Measurements from ENCODE around the gene LTB4R. TPM values are rescaled to one million over a fixed set of nuclear protein-coding genes. Genes with fewer than 3 reads are reported as not detected.
"Not testable (repeated sequence)": the region's sequence is repeated elsewhere in the genome, so short reads cannot be mapped to it uniquely, and the experiment has no call there.

Gene LTB4R
- total RNA-seq, 4 donors from 2014 or later, result 83.1 to 137 (median 117) TPM

DNA sequence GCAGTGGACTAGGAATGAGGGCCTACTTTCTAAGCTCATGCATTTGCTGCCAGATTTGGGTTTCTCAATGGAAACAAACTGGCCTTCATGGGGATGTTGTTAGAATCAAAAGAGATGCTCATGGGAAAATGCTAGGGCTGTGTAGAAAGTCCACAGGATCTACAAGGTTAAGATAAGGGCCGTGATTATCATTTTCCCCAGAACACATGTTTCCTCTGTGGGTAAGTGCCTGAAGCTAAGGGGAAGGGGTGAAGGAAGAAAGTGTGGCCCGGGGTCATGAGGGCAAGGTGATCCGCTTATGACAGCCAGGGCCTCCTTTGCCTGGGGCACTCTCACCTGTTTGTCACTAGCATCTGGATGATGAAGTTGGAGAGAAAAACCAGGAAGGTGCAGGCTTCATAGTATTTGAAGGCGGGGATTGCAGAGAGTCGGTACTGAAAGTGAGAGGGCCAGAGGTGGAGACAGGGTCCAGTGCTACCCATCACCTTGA is 13.8 kb downstream of the LTB4R start:
- DNase-seq (ENCODE audit: low spot score in 2 of 2), result no peak
- WGBS, result 68% methylated on average over 5 of the region's 5 CpGs
- Histone ChIP-seq H3K27ac (no peak overlapping the region), H3K9me3 (no peaks in the 10 kb centered on the region), H3K27me3 (no peaks in the 10 kb centered on the region), H3K36me3 (no peaks in the 10 kb centered on the region), H3K4me1 (peaks cover 11% of the 10 kb centered on the region), H3K4me3 (no peak overlapping the region)
- TF ChIP-seq, protein P1, sequence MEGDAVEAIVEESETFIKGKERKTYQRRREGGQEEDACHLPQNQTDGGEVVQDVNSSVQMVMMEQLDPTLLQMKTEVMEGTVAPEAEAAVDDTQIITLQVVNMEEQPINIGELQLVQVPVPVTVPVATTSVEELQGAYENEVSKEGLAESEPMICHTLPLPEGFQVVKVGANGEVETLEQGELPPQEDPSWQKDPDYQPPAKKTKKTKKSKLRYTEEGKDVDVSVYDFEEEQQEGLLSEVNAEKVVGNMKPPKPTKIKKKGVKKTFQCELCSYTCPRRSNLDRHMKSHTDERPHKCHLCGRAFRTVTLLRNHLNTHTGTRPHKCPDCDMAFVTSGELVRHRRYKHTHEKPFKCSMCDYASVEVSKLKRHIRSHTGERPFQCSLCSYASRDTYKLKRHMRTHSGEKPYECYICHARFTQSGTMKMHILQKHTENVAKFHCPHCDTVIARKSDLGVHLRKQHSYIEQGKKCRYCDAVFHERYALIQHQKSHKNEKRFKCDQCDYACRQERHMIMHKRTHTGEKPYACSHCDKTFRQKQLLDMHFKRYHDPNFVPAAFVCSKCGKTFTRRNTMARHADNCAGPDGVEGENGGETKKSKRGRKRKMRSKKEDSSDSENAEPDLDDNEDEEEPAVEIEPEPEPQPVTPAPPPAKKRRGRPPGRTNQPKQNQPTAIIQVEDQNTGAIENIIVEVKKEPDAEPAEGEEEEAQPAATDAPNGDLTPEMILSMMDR (IDR thresholded peaks at IDR 0.05), result no peak
- no peak for TF ChIP-seq POLR2A (IDR thresholded peaks at IDR 0.05)
- TF ChIP-seq EP300 (IDR thresholded peaks at IDR 0.05), result no peak
- no peak for TF ChIP-seq POLR2AphosphoS5 (IDR thresholded peaks at IDR 0.05)

DNA sequence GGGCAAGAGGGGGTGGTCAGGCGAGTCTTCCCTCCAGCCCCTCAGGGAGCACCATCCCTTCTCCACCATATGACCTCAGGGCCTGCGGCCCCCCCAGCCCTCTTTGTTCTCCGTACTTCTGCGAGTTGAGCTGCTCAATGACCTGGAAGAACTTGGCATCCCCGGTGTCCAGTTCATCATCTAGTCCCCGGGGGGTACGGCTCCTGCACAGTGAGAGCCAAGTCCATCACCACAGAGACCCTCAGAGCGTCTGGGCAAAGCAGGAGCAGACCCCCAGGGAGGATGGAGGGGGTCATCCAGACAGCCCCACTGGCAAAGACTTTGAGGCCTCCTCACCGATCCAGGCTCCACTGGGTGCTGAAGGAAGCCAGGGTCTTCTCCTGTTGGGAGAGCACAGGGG is 14.7 kb downstream of the LTB4R start:
- Histone ChIP-seq H3K4me3 (no peak overlapping the region), H3K9me3 (no peaks in the 10 kb centered on the region), H3K36me3 (no peaks in the 10 kb centered on the region), H3K27me3 (no peaks in the 10 kb centered on the region), H3K4me1 (peaks cover 11% of the 10 kb centered on the region), H3K27ac (no peak overlapping the region)
- TF ChIP-seq EP300 (IDR thresholded peaks at IDR 0.05) (no peak), POLR2A (IDR thresholded peaks at IDR 0.05) (no peak), POLR2AphosphoS5 (IDR thresholded peaks at IDR 0.05) (no peak)
- TF ChIP-seq, protein P1 (IDR thresholded peaks at IDR 0.05), result no peak
- DNase-seq (ENCODE audit: low spot score in 2 of 2), result no peak
- WGBS, result 88% methylated on average over 8 of the region's 9 CpGs

DNA sequence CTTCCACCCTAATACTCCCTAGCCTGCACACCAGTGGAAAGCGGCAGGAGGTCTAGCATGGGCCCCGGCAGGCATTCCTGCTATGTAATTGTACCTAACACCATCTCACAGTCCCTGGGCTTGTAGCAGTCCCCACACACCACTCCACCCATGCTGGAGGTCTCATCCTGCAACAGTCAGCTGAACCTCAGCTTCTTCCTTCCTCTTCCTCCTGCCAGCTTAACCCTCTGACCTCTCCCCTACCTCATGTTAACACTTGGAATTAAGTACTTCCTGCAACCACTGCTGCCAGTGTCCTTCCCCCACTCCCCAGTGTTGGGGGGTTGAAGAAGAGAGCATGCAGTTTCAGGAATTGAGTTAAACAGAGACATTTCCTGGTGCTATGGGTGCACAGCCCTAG is 16.0 kb downstream of the LTB4R start:
- DNase-seq (ENCODE audit: low spot score in 2 of 2), result no peak
- Histone ChIP-seq H3K4me1 (peaks cover 19% of the 10 kb centered on the region), H3K27me3 (no peaks in the 10 kb centered on the region), H3K36me3 (no peaks in the 10 kb centered on the region), H3K9me3 (no peaks in the 10 kb centered on the region), H3K4me3 (no peak overlapping the region), H3K27ac (no peak overlapping the region)
- 74% methylated on average over 2 of the region's 2 CpGs for WGBS
- no peak for TF ChIP-seq POLR2AphosphoS5 (IDR thresholded peaks at IDR 0.05)
- no peak for TF ChIP-seq EP300 (IDR thresholded peaks at IDR 0.05)
- TF ChIP-seq, protein P1 (IDR thresholded peaks at IDR 0.05), result no peak
- no peak for TF ChIP-seq POLR2A (IDR thresholded peaks at IDR 0.05)

DNA sequence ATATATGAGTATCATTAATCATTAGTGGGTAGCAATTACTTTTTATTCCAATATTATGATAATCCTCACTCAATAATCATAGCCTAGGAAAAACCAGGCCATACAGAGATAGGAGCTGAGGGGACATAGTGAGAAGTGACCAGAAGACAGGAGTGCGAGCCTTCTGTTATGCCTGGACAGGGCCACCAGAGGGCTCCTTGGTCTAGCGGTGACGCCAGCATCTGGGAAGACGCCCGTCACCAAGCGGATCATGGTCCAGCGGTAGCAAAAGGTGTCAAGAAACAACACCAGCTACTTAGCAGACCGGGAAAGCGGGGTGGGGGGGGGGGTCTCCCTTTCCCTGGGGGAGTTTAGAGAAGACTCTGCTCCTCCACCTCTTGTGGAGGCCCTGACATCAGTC is 16.6 kb downstream of the LTB4R start:
- H3K4me3 ChIP-seq; DNase-seq (ENCODE audit: low spot score in 2 of 2); H3K9me3 ChIP-seq; H3K36me3 ChIP-seq; H3K27me3 ChIP-seq; H3K27ac ChIP-seq: not testable (repeated sequence)
- TF ChIP-seq, protein P1 (IDR thresholded peaks at IDR 0.05), result peak; percentile 39 to 68
- peaks cover 25% of the 10 kb centered on the region for H3K4me1 ChIP-seq
- WGBS, result 3% methylated on average over 9 of the region's 9 CpGs

DNA sequence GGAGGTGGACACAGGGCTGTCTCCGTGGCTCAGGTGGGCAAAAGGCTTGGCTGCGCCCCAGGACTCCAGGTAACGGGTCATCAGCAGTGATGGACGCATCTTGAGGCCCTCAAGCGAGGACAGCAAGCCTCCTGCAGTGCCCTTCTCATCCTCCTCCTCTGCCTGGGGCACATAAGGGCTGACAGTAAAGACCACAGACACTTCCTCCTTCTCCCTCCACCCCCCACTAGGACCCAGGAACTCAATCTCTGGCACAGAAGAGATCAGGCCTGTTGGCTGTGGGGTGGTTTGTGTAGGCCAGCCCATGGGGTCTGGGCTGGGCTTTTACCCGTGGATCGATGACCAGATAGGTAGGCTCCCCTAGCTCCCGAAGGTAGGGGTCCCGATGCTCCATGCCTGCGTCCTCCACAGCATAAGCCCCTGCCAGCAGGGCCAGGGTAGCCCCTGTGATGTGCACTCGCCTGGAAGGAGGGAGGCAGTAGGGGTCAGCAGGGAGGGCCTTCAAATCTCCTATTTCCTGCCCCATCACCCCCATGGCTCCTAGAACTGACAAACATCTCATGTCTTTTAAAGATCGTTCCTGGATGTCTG is 17.9 kb downstream of the LTB4R start:
- 74% methylated on average over 8 of the region's 12 CpGs for WGBS
- Histone ChIP-seq H3K36me3 (no peaks in the 10 kb centered on the region), H3K4me1 (peaks cover 37% of the 10 kb centered on the region), H3K27ac (no peak overlapping the region), H3K27me3 (peaks cover under 1% of the 10 kb centered on the region), H3K4me3 (no peak overlapping the region), H3K9me3 (no peaks in the 10 kb centered on the region)
- no peak for DNase-seq (ENCODE audit: low spot score in 2 of 2)
- TF ChIP-seq, protein P1 (IDR thresholded peaks at IDR 0.05), result no peak
- TF ChIP-seq EP300 (IDR thresholded peaks at IDR 0.05) (no peak), POLR2A (IDR thresholded peaks at IDR 0.05) (no peak), POLR2AphosphoS5 (IDR thresholded peaks at IDR 0.05) (no peak)
